Measurements from ENCODE around the gene CDON.
A peak's percentile ranks its signal among the peaks of the same experiment; 100 is the strongest.

The CDON gene

DNA sequence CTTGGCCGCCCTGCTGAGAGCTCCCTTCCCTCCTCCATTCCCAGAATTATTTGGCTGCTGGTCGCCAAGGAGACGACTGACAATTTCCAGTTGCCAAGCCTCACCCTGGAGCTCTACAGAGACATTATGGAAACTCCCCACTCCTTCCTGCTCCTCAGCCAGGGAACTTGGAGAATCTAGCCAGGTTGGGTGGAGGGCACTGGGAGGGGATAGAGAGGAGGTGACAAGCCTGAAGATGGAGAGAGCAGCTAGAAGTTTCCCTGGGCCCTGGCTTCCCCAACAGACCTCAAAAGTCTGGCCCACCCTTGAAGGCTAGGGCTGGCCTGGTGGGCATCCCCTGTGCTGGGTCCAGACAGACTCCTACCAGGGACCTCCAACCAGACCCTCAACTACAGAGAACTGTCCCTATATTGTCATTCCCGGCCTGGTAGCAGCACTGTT is 123.6 kb downstream of the CDON start:
- H2BK5ac ChIP-seq (ENCODE audit: low read length): no peak overlapping the region
- no peak overlapping the region for H3K56ac ChIP-seq (ENCODE audit: low read length)
- H3K4ac ChIP-seq (ENCODE audit: low read depth, low read length): no peak overlapping the region
- H2BK15ac ChIP-seq (replicated peaks; ENCODE audit: low read depth): no peak overlapping the region
- H3K4me1 ChIP-seq (ENCODE audit: control insufficient read depth, low read depth, low read length): peaks cover 6% of the 10 kb centered on the region
- H3K27me3 ChIP-seq (ENCODE audit: insufficient read depth, low read length, poor library complexity): no peaks in the 10 kb centered on the region
- no peak overlapping the region for H3K4me2 ChIP-seq (ENCODE audit: low read length)
- H3K79me1 ChIP-seq (ENCODE audit: low read length): no peaks in the 10 kb centered on the region
- H4K5ac ChIP-seq (ENCODE audit: low read length): no peak overlapping the region
- H4K8ac ChIP-seq (ENCODE audit: low read depth, low read length): no peak overlapping the region
- no peak overlapping the region for H3K4me3 ChIP-seq (ENCODE audit: low read length)
- no peak overlapping the region for H2BK120ac ChIP-seq (ENCODE audit: low read depth, low read length)
- DNase-seq: peak; percentile 91
- no peaks in the 10 kb centered on the region for H3K36me3 ChIP-seq (ENCODE audit: control insufficient read depth, insufficient read depth, low read length)
- no peak overlapping the region for H3K23ac ChIP-seq (ENCODE audit: low read length)
- no peak overlapping the region for H3K9ac ChIP-seq (ENCODE audit: low read length)
- H3K27ac ChIP-seq (ENCODE audit: low read depth, low read length): no peak overlapping the region
- WGBS (ENCODE audit: extremely low coverage, insufficient coverage, low lambda C conversion rate): no CpG with 5 or more reads among the region's 4 CpGs
- H3K18ac ChIP-seq (ENCODE audit: low read length): no peak overlapping the region
- H3K79me2 ChIP-seq (ENCODE audit: control insufficient read depth, insufficient read depth, low read length): no peaks in the 10 kb centered on the region
- no peak overlapping the region for H2AK5ac ChIP-seq (ENCODE audit: low read length)

DNA sequence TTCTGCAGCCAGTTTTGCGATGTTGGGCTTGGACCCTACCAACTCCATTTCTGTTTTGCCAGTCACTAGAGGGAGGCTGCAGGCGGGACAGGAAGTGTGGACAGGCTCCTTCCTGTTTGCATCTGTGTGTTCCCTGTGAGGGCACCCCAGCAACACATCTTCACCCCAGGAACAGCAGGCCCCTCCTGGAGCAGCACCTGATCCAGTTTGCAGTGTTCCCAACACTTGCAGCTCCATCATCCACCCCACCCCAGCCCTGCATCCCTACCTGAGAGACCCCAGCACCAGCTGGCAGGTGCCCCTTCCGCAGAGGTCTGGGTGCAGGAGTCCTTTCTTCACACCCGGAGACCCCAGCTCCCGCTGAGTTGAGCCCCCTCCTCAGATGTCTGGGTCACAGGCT is 124.2 kb downstream of the CDON start:
- Histone ChIP-seq H3K18ac (ENCODE audit: low read length) (no peak overlapping the region), H3K56ac (ENCODE audit: low read length) (no peak overlapping the region), H3K79me2 (ENCODE audit: control insufficient read depth, insufficient read depth, low read length) (no peaks in the 10 kb centered on the region), H3K27me3 (ENCODE audit: insufficient read depth, low read length, poor library complexity) (no peaks in the 10 kb centered on the region), H2BK5ac (ENCODE audit: low read length) (no peak overlapping the region), H3K4me1 (ENCODE audit: control insufficient read depth, low read depth, low read length) (peaks cover 6% of the 10 kb centered on the region), H4K8ac (ENCODE audit: low read depth, low read length) (no peak overlapping the region), H2AK5ac (ENCODE audit: low read length) (no peak overlapping the region), H3K27ac (ENCODE audit: low read depth, low read length) (no peak overlapping the region), H3K36me3 (ENCODE audit: control insufficient read depth, insufficient read depth, low read length) (no peaks in the 10 kb centered on the region), H2BK15ac (replicated peaks; ENCODE audit: low read depth) (no peak overlapping the region), H2BK120ac (ENCODE audit: low read depth, low read length) (no peak overlapping the region), H3K9ac (ENCODE audit: low read length) (no peak overlapping the region), H3K4ac (ENCODE audit: low read depth, low read length) (no peak overlapping the region), H4K5ac (ENCODE audit: low read length) (no peak overlapping the region), H3K79me1 (ENCODE audit: low read length) (no peaks in the 10 kb centered on the region), H3K4me3 (ENCODE audit: low read length) (no peak overlapping the region), H3K23ac (ENCODE audit: low read length) (no peak overlapping the region), H3K4me2 (ENCODE audit: low read length) (no peak overlapping the region)
- peak; percentile 21 for DNase-seq
- no CpG with 5 or more reads among the region's 5 CpGs for WGBS (ENCODE audit: extremely low coverage, insufficient coverage, low lambda C conversion rate)

DNA sequence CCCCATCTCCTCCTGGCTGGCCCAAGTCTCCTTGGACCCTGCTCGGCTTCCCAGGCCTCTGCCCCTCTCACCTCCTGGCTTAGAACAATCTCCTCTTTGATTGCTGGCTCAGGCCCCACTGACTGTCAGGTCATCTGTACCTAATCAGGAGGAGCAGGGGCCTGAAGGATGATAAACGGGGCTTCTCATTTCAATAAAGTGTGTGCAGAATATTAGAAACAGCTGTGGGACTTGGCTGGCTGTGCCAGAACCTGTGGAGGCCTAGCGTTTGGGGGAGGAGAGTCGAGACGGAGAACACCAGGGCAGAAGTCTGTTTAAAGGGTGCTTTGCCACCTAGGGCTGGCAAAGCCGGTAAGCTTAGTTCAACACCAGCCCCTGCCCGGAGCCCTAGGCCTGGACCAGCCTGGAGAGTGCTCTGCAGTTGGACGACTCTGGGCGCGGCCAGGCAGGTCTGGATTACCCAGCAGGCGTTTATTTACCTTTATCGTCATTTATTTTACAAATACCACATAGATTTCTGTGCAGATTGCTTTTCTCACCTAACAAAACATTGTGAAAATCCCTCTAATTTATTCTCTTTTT is 127.0 kb downstream of the CDON start:
- Histone ChIP-seq H3K4me1 (ENCODE audit: control insufficient read depth, low read depth, low read length) (peaks cover 2% of the 10 kb centered on the region), H2BK15ac (replicated peaks; ENCODE audit: low read depth) (no peak overlapping the region), H3K27me3 (ENCODE audit: insufficient read depth, low read length, poor library complexity) (no peaks in the 10 kb centered on the region), H3K4me3 (ENCODE audit: low read length) (no peak overlapping the region), H3K18ac (ENCODE audit: low read length) (no peak overlapping the region), H2AK5ac (ENCODE audit: low read length) (no peak overlapping the region), H3K4me2 (ENCODE audit: low read length) (no peak overlapping the region), H3K79me2 (ENCODE audit: control insufficient read depth, insufficient read depth, low read length) (no peaks in the 10 kb centered on the region), H3K9ac (ENCODE audit: low read length) (no peak overlapping the region), H3K23ac (ENCODE audit: low read length) (no peak overlapping the region), H2BK5ac (ENCODE audit: low read length) (no peak overlapping the region), H2BK120ac (ENCODE audit: low read depth, low read length) (no peak overlapping the region), H3K27ac (ENCODE audit: low read depth, low read length) (no peak overlapping the region), H4K5ac (ENCODE audit: low read length) (no peak overlapping the region), H3K56ac (ENCODE audit: low read length) (no peak overlapping the region), H4K8ac (ENCODE audit: low read depth, low read length) (no peak overlapping the region), H3K36me3 (ENCODE audit: control insufficient read depth, insufficient read depth, low read length) (no peaks in the 10 kb centered on the region), H3K79me1 (ENCODE audit: low read length) (no peaks in the 10 kb centered on the region), H3K4ac (ENCODE audit: low read depth, low read length) (no peak overlapping the region)
- no CpG with 5 or more reads among the region's 12 CpGs for WGBS (ENCODE audit: extremely low coverage, insufficient coverage, low lambda C conversion rate)
- no peak for DNase-seq

DNA sequence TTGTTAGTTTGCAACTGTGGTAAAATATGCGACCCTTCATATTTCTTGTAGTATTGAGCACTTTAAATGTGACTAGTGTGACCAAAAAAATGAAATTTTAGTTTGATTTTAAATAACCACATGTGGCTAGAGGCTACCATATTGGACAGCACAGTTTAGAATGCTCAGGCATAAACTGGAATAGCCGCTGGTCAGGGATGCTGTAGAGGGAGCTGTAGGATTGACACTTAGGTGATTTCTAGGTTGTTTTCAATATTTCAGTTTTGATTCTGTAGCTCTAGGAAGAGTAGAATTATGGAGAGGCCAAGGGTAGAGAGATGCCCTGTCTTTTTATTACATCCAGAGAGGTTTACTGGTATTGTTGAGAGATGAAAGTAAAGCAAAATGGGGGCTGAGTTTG is 127.6 kb downstream of the CDON start:
- H4K5ac ChIP-seq (ENCODE audit: low read length): no peak overlapping the region
- peaks cover 2% of the 10 kb centered on the region for H3K4me1 ChIP-seq (ENCODE audit: control insufficient read depth, low read depth, low read length)
- no peak overlapping the region for H2AK5ac ChIP-seq (ENCODE audit: low read length)
- no peaks in the 10 kb centered on the region for H3K79me2 ChIP-seq (ENCODE audit: control insufficient read depth, insufficient read depth, low read length)
- DNase-seq: no peak
- no peak overlapping the region for H4K8ac ChIP-seq (ENCODE audit: low read depth, low read length)
- no peak overlapping the region for H2BK15ac ChIP-seq (replicated peaks; ENCODE audit: low read depth)
- WGBS (ENCODE audit: extremely low coverage, insufficient coverage, low lambda C conversion rate): no CpG with 5 or more reads among the region's 2 CpGs
- H3K18ac ChIP-seq (ENCODE audit: low read length): no peak overlapping the region
- H3K9ac ChIP-seq (ENCODE audit: low read length): no peak overlapping the region
- no peak overlapping the region for H3K56ac ChIP-seq (ENCODE audit: low read length)
- no peak overlapping the region for H2BK120ac ChIP-seq (ENCODE audit: low read depth, low read length)
- no peaks in the 10 kb centered on the region for H3K79me1 ChIP-seq (ENCODE audit: low read length)
- H3K27me3 ChIP-seq (ENCODE audit: insufficient read depth, low read length, poor library complexity): no peaks in the 10 kb centered on the region
- no peaks in the 10 kb centered on the region for H3K36me3 ChIP-seq (ENCODE audit: control insufficient read depth, insufficient read depth, low read length)
- no peak overlapping the region for H3K4me3 ChIP-seq (ENCODE audit: low read length)
- no peak overlapping the region for H3K27ac ChIP-seq (ENCODE audit: low read depth, low read length)
- H2BK5ac ChIP-seq (ENCODE audit: low read length): no peak overlapping the region
- no peak overlapping the region for H3K23ac ChIP-seq (ENCODE audit: low read length)
- no peak overlapping the region for H3K4ac ChIP-seq (ENCODE audit: low read depth, low read length)
- no peak overlapping the region for H3K4me2 ChIP-seq (ENCODE audit: low read length)

DNA sequence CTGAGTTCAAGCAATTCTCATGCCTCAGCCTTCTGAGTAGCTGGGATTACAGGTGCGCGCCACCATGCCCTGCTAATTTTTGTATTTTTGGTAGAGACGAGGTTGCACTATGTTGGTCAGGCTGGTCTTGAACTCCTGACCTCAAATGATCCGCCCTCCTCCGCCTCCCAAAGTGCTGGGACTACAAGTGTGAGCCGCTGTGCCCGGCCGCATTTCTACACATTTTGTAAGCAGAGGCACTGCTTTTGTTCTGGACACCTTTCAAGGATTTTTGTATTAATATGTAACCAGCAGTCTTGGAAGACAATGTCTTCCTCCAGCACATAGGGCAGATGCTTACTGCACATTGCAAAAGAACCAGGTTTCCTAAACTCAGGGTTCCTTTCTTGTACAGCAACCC is 128.2 kb downstream of the CDON start:
- WGBS (ENCODE audit: extremely low coverage, insufficient coverage, low lambda C conversion rate): no CpG with 5 or more reads among the region's 8 CpGs
- no peak overlapping the region for H3K9ac ChIP-seq (ENCODE audit: low read length)
- no peak overlapping the region for H4K8ac ChIP-seq (ENCODE audit: low read depth, low read length)
- no peaks in the 10 kb centered on the region for H3K79me2 ChIP-seq (ENCODE audit: control insufficient read depth, insufficient read depth, low read length)
- no peak overlapping the region for H3K18ac ChIP-seq (ENCODE audit: low read length)
- H3K27ac ChIP-seq (ENCODE audit: low read depth, low read length): no peak overlapping the region
- no peak overlapping the region for H4K5ac ChIP-seq (ENCODE audit: low read length)
- no peak overlapping the region for H2BK15ac ChIP-seq (replicated peaks; ENCODE audit: low read depth)
- no peaks in the 10 kb centered on the region for H3K36me3 ChIP-seq (ENCODE audit: control insufficient read depth, insufficient read depth, low read length)
- no peak overlapping the region for H3K4me3 ChIP-seq (ENCODE audit: low read length)
- peaks cover 2% of the 10 kb centered on the region for H3K4me1 ChIP-seq (ENCODE audit: control insufficient read depth, low read depth, low read length)
- DNase-seq: no peak
- H2AK5ac ChIP-seq (ENCODE audit: low read length): no peak overlapping the region
- H3K23ac ChIP-seq (ENCODE audit: low read length): no peak overlapping the region
- H2BK5ac ChIP-seq (ENCODE audit: low read length): no peak overlapping the region
- H3K79me1 ChIP-seq (ENCODE audit: low read length): no peaks in the 10 kb centered on the region
- no peaks in the 10 kb centered on the region for H3K27me3 ChIP-seq (ENCODE audit: insufficient read depth, low read length, poor library complexity)
- H3K4me2 ChIP-seq (ENCODE audit: low read length): no peak overlapping the region
- no peak overlapping the region for H2BK120ac ChIP-seq (ENCODE audit: low read depth, low read length)
- no peak overlapping the region for H3K4ac ChIP-seq (ENCODE audit: low read depth, low read length)
- H3K56ac ChIP-seq (ENCODE audit: low read length): no peak overlapping the region
